Astrocyte (in vitro differentiated cells and primary cell): Measurements from ENCODE around the gene P2RX5.

Source experiments
- CTCF ChIP-seq: IDR thresholded peaks from 2 replicates; pipeline ENCODE4 v1.5.1; 2011; ENCODE audit warnings: low read depth, mild to moderate bottlenecking, inconsistent platforms, low read length, moderate library complexity; ENCODE audit not compliant: insufficient read depth
- EZH2 ChIP-seq: IDR thresholded peaks from 2 replicates; pipeline ENCODE4 v1.6.1; 2012; ENCODE audit warnings: mild to moderate bottlenecking, low read length, inconsistent platforms; ENCODE audit not compliant: insufficient read depth

GRCh38 chr17:3710951-3711383, 15.0 kb upstream of the P2RX5 start:
- TF ChIP-seq CTCF: no peak
- no peak for TF ChIP-seq EZH2
